B cell (primary cell): ENCODE results near the gene KSR2. TPM values are rescaled to one million over a fixed set of nuclear protein-coding genes. Genes with fewer than 3 reads are reported as not detected.
"Not testable (repeated sequence)": the region's sequence is repeated elsewhere in the genome, so short reads cannot be mapped to it uniquely, and the experiment has no call there.

ENCODE experiments used
- ATAC-seq: fragments of 200-7000 bp; cut with Tn5 transposase; one replicate; pipeline ENCODE4 v1.10.0; 2021; ENCODE audit warnings: low read depth, mild to moderate bottlenecking, moderate number of reproducible peaks, moderate library complexity
- CTCF ChIA-PET: fragments of 350-600 bp; sonication (Branson Sonifier 250); formaldehyde crosslinking; loops from one replicate; lab custom pipeline; 2021; ENCODE audit warnings: antibody characterized with exemption, inconsistent platforms; lab: Charles Lee
- POLR2A ChIA-PET: fragments of 350-600 bp; sonication (Branson Sonifier 250); formaldehyde crosslinking; loops from one replicate; lab custom pipeline; 2021; ENCODE audit warnings: antibody characterized with exemption; lab: Charles Lee
- DNase-seq: peaks from one replicate; pipeline ENCODE4 v3.0.0; 2013
- H2AFZ ChIP-seq: 2 replicates; pipeline ENCODE4 v1.6.1; 2012; ENCODE audit warnings: mild to moderate bottlenecking, low read depth, low read length; ENCODE audit not compliant: insufficient read depth, poor library complexity, severe bottlenecking
- H3K27ac ChIP-seq, 2 donors: 1 replicate in 1 of 2; 2 replicates in 1 of 2; pipeline ENCODE4 v1.5.1; 2012 to 2013; ENCODE audit warnings: low read length in 2 of 2, mild to moderate bottlenecking in 2 of 2, moderate library complexity in 1 of 2
- H3K27me3 ChIP-seq, 4 experiments: fragments of 200-600 bp in 1 of 4; sonication (generic) in 1 of 4; replicated peaks in 1 of 4; 1 replicate in 2 of 4; 2 replicates in 2 of 4; pipeline versions ENCODE4 v1.6.1 to v1.7.0; 2013 to 2016; ENCODE audit warnings: low read length in 3 of 4, mild to moderate bottlenecking in 2 of 4, mixed read lengths in 1 of 4, moderate library complexity in 1 of 4; ENCODE audit not compliant: insufficient read depth in 4 of 4, control insufficient read depth in 3 of 4; ENCODE audit errors: control extremely low read depth in 1 of 4
- H3K36me3 ChIP-seq, 2 experiments: replicated peaks in 1 of 2; 1 replicate in 1 of 2; 2 replicates in 1 of 2; pipeline versions ENCODE4 v1.6.1 to v1.7.1; 2013; ENCODE audit warnings: low read length in 1 of 2; ENCODE audit not compliant: insufficient read depth in 2 of 2, control insufficient read depth in 1 of 2; ENCODE audit errors: control extremely low read depth in 1 of 2, extremely low read depth in 1 of 2
- H3K4me1 ChIP-seq, 2 donors: fragments of 200-600 bp in 1 of 2; sonication (generic) in 1 of 2; 1 replicate in 1 of 2; 2 replicates in 1 of 2; pipeline versions ENCODE4 v1.5.1 to v1.6.1; 2013 to 2017; ENCODE audit warnings: low read length in 2 of 2; ENCODE audit not compliant: control insufficient read depth in 2 of 2, insufficient read depth in 2 of 2
- H3K4me2 ChIP-seq: replicated peaks from 2 replicates; pipeline ENCODE3; 2012; ENCODE audit warnings: mild to moderate bottlenecking, low read depth, low read length; ENCODE audit not compliant: poor library complexity, severe bottlenecking
- H3K4me3 ChIP-seq, 5 experiments: fragments of 200-600 bp in 1 of 5; sonication (generic) in 1 of 5; 1 replicate in 3 of 5; 2 replicates in 2 of 5; pipeline versions ENCODE4 v1.5.1 to v1.7.0; 2011 to 2016; ENCODE audit warnings: low read length in 4 of 5, mild to moderate bottlenecking in 4 of 5, low read depth in 2 of 5, control low read depth in 1 of 5, moderate library complexity in 1 of 5; ENCODE audit not compliant: insufficient read depth in 1 of 5; ENCODE audit errors: control extremely low read depth in 1 of 5, extremely low read depth in 1 of 5
- H3K79me2 ChIP-seq: fragments of 200-600 bp; sonication (generic); one replicate; pipeline ENCODE4 v1.6.0; 2016; ENCODE audit warnings: low read length; ENCODE audit not compliant: control insufficient read depth, insufficient read depth
- H3K9ac ChIP-seq: fragments of 200-600 bp; sonication (generic); 2 replicates; pipeline ENCODE4 v1.6.1; 2017; ENCODE audit warnings: mild to moderate bottlenecking, low read length, moderate library complexity
- H3K9me3 ChIP-seq, 3 donors: one replicate each; pipeline versions ENCODE4 v1.6.1 to v1.7.1; 2013; ENCODE audit warnings: low read length in 2 of 3; ENCODE audit not compliant: control insufficient read depth in 2 of 3, insufficient read depth in 1 of 3; ENCODE audit errors: control extremely low read depth in 1 of 3
- H4K20me1 ChIP-seq: 2 replicates; pipeline ENCODE4 v1.6.0; 2012; ENCODE audit warnings: mild to moderate bottlenecking, low read length; ENCODE audit not compliant: insufficient read depth, control insufficient read depth, poor library complexity, severe bottlenecking
- H3K27ac Mint-ChIP-seq: one replicate; pipeline ENCODE4 v1.8.0; 2021; ENCODE audit warnings: mixed read lengths
- H3K27me3 Mint-ChIP-seq: one replicate; pipeline ENCODE4 v1.8.0; 2021; ENCODE audit warnings: mixed read lengths
- H3K4me1 Mint-ChIP-seq: one replicate; pipeline ENCODE4 v1.8.0; 2021; ENCODE audit warnings: mixed read lengths
- H3K4me3 Mint-ChIP-seq: one replicate; pipeline ENCODE4 v1.8.0; 2021; ENCODE audit warnings: mixed read lengths
- H3K9me3 Mint-ChIP-seq: one replicate; pipeline ENCODE4 v1.8.0; 2022; ENCODE audit warnings: mixed read lengths; ENCODE audit not compliant: insufficient read depth
- CTCF ChIP-seq: fragments of 200-600 bp; IDR thresholded peaks from one replicate; pipeline ENCODE4 v1.8.0; 2022; ENCODE audit warnings: antibody characterized with exemption, mild to moderate bottlenecking
- EZH2 ChIP-seq: IDR thresholded peaks from 2 replicates; pipeline ENCODE4 v1.6.1; 2012; ENCODE audit warnings: borderline replicate concordance, low read depth, mild to moderate bottlenecking, moderate library complexity, low read length; ENCODE audit not compliant: insufficient read depth, poor library complexity, severe bottlenecking
- WGBS: methylation state at CpG from one replicate; pipeline ENCODE4 v1.1.5; 2013; ENCODE audit warnings: missing lambda C conversion rate; ENCODE audit not compliant: insufficient coverage; 5-methylcytosine and 5-hydroxymethylcytosine counted together
- intact Hi-C: fragments of 100-400 bp; cut with micrococcal nuclease; formaldehyde crosslinking; loops from one replicate; pipeline ENCODE4 v1.10.0; 2022
- polyA plus RNA-seq: library from polyadenylated mRNA; depleted of rRNA; stranded (reverse); fragments of >200 nt; gene quantifications from 2 replicates; pipeline ENCODE4 v1.2.3, GENCODE V29; 2012
- total RNA-seq, 2 donors: library from RNA; stranded (reverse); fragments of 120-200 nt in 1 of 2; gene quantifications; 1 replicate in 1 of 2; 2 replicates in 1 of 2; pipeline versions ENCODE4 v1.2.3 to v1.2.4, GENCODE V29; 2013 to 2022

Gene KSR2
- total and polyA plus RNA-seq, 2 donors (not counting 1 experiment from before 2014, with no cell fraction given): not detected

GRCh38 chr12:117629454-117629853, 339.3 kb downstream of the KSR2 start:
- H3K4me1 ChIP-seq: no peaks in the 10 kb centered on the region
- ChIA-PET CTCF (no interaction called here), POLR2A (no interaction called here)
- TF ChIP-seq EZH2: no peak
- TF ChIP-seq CTCF: no peak
- no peaks in the 10 kb centered on the region for H3K4me1 Mint-ChIP-seq
- H3K36me3 ChIP-seq: no peaks in the 10 kb centered on the region
- intact Hi-C loops: no loop called here
- no CpG with 5 or more reads among the region's 2 CpGs for WGBS
- H2AFZ ChIP-seq: no peak overlapping the region
- peaks cover 0 to 3% (median 0%) of the 10 kb centered on the region in 3 donors for H3K9me3 ChIP-seq
- peaks cover 15% of the 10 kb centered on the region for H3K27me3 Mint-ChIP-seq
- no peak overlapping the region for H3K4me2 ChIP-seq
- DNase-seq (no peak), ATAC-seq (no peak)
- no peak overlapping the region for H3K4me3 ChIP-seq
- H3K79me2 ChIP-seq: no peaks in the 10 kb centered on the region
- H4K20me1 ChIP-seq: no peaks in the 10 kb centered on the region
- no peak overlapping the region for H3K9ac ChIP-seq
- peaks cover 2% of the 10 kb centered on the region for H3K9me3 Mint-ChIP-seq
- H3K27me3 ChIP-seq: no peaks in the 10 kb centered on the region
- no peak overlapping the region for H3K27ac ChIP-seq
- no peak overlapping the region for H3K4me3 Mint-ChIP-seq
- no peak overlapping the region for H3K27ac Mint-ChIP-seq

- H3K9ac ChIP-seq, H3K79me2 ChIP-seq, H3K4me1 ChIP-seq, CTCF ChIA-PET, ATAC-seq, H3K4me3 Mint-ChIP-seq, H3K9me3 Mint-ChIP-seq, intact Hi-C loops, H3K4me2 ChIP-seq, H3K9me3 ChIP-seq, POLR2A ChIA-PET, DNase-seq, H2AFZ ChIP-seq, H3K27ac Mint-ChIP-seq, H3K27me3 ChIP-seq, H3K36me3 ChIP-seq, H3K4me1 Mint-ChIP-seq, H3K4me3 ChIP-seq, H4K20me1 ChIP-seq, H3K27ac ChIP-seq: not testable (repeated sequence)
- 84% methylated on average over 7 of the region's 7 CpGs for WGBS
- H3K27me3 Mint-ChIP-seq: peaks cover 15% of the 10 kb centered on the region
These were observed 340.1 kb downstream of the KSR2 start for GRCh38 chr12:117628711-117629110.
